HL-60 (cell line): ENCODE results near the gene COL4A6.

Source experiments
- DNase-seq, 2 experiments: peaks; one replicate each; pipeline ENCODE4 v3.0.0-alpha.2; 2010 to 2020; ENCODE audit warnings: low read depth in 1 of 2, low spot score in 1 of 2
- H3K27ac ChIP-seq: fragments of 250-450 bp; sonication (Bioruptor Pico); replicated peaks from 2 replicates; pipeline ENCODE4 v1.5.1; 2020; ENCODE audit warnings: mild to moderate bottlenecking, moderate library complexity
- H3K27me3 ChIP-seq: fragments of 250-450 bp; sonication (Bioruptor Pico); 2 replicates; pipeline ENCODE4 v1.5.1; 2021; ENCODE audit warnings: mild to moderate bottlenecking, moderate library complexity; ENCODE audit not compliant: insufficient read depth, poor library complexity, severe bottlenecking
- H3K4me3 ChIP-seq: replicated peaks from 2 replicates; pipeline ENCODE4 v1.5.1; 2011; ENCODE audit warnings: mild to moderate bottlenecking, control low read depth, low read length; ENCODE audit not compliant: insufficient read depth
- CTCF ChIP-seq: IDR thresholded peaks from one replicate; pipeline ENCODE4 v1.5.1; 2011; ENCODE audit warnings: low read length, control low read depth, inconsistent platforms; ENCODE audit not compliant: insufficient read depth
- GABPA ChIP-seq: IDR thresholded peaks from 2 replicates; pipeline ENCODE4 v1.6.1; 2012; ENCODE audit warnings: low read depth
- POLR2AphosphoS5 ChIP-seq: IDR thresholded peaks from 2 replicates; pipeline ENCODE4 v1.6.1; 2012; ENCODE audit warnings: low read depth
- SPI1 ChIP-seq: IDR thresholded peaks from 2 replicates; pipeline ENCODE4 v1.6.1; 2012; ENCODE audit warnings: low read depth, mild to moderate bottlenecking, borderline replicate concordance
- TF ChIP-seq, protein P1 (sequence below): IDR thresholded peaks from 2 replicates; pipeline ENCODE4 v1.6.1; 2012; ENCODE audit warnings: low read depth; ENCODE audit not compliant: insufficient replicate concordance

Gene COL4A6

GRCh38 chrX:108126661-108127060 lies 311.6 kb downstream of the COL4A6 start:
- H3K27ac ChIP-seq, result no peak overlapping the region
- H3K4me3 ChIP-seq, result no peak overlapping the region
- no peak for DNase-seq
- TF ChIP-seq POLR2AphosphoS5, result no peak
- TF ChIP-seq, protein P1, sequence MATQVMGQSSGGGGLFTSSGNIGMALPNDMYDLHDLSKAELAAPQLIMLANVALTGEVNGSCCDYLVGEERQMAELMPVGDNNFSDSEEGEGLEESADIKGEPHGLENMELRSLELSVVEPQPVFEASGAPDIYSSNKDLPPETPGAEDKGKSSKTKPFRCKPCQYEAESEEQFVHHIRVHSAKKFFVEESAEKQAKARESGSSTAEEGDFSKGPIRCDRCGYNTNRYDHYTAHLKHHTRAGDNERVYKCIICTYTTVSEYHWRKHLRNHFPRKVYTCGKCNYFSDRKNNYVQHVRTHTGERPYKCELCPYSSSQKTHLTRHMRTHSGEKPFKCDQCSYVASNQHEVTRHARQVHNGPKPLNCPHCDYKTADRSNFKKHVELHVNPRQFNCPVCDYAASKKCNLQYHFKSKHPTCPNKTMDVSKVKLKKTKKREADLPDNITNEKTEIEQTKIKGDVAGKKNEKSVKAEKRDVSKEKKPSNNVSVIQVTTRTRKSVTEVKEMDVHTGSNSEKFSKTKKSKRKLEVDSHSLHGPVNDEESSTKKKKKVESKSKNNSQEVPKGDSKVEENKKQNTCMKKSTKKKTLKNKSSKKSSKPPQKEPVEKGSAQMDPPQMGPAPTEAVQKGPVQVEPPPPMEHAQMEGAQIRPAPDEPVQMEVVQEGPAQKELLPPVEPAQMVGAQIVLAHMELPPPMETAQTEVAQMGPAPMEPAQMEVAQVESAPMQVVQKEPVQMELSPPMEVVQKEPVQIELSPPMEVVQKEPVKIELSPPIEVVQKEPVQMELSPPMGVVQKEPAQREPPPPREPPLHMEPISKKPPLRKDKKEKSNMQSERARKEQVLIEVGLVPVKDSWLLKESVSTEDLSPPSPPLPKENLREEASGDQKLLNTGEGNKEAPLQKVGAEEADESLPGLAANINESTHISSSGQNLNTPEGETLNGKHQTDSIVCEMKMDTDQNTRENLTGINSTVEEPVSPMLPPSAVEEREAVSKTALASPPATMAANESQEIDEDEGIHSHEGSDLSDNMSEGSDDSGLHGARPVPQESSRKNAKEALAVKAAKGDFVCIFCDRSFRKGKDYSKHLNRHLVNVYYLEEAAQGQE, result no peak
- TF ChIP-seq GABPA, result no peak
- no peak for TF ChIP-seq CTCF
- TF ChIP-seq SPI1, result peak; percentile 47; the same call in 1 of the 2 replicates
- no peaks in the 10 kb centered on the region for H3K27me3 ChIP-seq

DNA sequence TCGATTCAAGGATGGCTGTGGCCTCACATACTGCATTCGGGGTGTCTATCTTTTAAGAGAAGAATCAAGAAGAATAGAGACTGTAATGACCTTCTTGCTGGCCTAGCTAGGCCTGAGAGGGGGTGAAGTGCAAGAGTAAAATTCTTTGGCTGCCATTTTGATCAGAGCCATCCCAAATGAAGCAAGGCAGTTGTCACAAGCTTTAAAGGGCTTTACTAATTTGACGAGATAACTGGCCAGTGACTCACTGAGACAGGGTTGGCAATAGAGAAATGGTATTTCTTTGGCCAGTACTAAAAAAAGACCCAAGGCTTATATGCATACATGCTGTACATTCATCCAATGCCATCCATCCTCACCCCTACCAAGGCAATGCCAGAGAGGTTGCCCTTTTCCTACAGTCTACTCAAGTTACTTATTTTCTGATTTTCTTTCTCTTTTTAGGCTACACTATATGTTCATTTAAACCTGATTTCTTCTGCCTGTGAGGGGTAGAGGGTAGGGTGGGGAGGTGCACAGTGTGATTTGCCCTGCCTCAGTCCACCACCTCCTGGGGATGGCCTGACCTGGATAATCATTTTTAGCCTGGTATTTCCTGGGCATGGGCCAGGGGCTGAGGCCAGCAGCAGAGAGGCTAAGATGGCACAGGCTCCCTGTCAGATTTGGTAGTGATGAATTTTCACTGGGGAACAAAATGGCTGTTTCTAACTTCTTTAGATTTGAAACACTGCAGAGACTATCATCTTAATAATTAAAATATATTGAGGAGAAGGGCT lies 314.4 kb downstream of the COL4A6 start:
- no peaks in the 10 kb centered on the region for H3K27me3 ChIP-seq
- H3K4me3 ChIP-seq, result no peak overlapping the region
- no peak overlapping the region for H3K27ac ChIP-seq
- DNase-seq, result no peak
- TF ChIP-seq CTCF (no peak), POLR2AphosphoS5 (no peak), SPI1 (no peak), GABPA (no peak)
- TF ChIP-seq, protein P1, result no peak

DNA sequence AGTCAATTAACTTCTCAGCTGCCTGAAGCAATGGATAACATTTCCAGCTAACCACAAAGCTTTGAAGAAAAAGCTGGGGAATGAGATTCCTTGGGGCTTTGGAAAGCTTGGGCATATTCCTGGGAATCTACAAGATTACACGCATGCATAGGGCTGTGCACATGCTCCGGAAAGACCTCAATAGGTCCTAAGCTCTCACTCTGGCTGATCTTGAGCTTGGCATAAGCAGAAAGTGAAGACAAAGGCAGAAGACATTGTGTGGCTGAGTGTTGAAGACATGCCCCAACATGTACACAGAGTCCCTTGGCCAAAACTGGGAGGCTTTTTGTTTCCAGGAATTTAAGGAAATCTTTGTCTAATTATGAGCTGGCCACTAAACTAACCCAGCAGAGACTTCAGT lies 315.5 kb downstream of the COL4A6 start:
- DNase-seq, result no peak
- no peak overlapping the region for H3K27ac ChIP-seq
- no peaks in the 10 kb centered on the region for H3K27me3 ChIP-seq
- TF ChIP-seq, protein P1, result no peak
- TF ChIP-seq POLR2AphosphoS5 (no peak), SPI1 (no peak), CTCF (no peak), GABPA (no peak)
- H3K4me3 ChIP-seq, result no peak overlapping the region
